GM19438 (cell line): ENCODE measurements around the gene PSME3.
"Not testable (repeated sequence)": the region's sequence is repeated elsewhere in the genome, so short reads cannot be mapped to it uniquely, and the experiment has no call there.

Experiments
- ATAC-seq: cut with Tn5 transposase; IDR thresholded peaks from one replicate; pipeline ENCODE4 v1.9.1; 2021; ENCODE audit warnings: low read depth; ENCODE audit not compliant: unreplicated experiment

The PSME3 gene

GRCh38 chr17:42872251-42872965 lies 39.2 kb downstream of the PSME3 start:
- no peak for ATAC-seq

DNA sequence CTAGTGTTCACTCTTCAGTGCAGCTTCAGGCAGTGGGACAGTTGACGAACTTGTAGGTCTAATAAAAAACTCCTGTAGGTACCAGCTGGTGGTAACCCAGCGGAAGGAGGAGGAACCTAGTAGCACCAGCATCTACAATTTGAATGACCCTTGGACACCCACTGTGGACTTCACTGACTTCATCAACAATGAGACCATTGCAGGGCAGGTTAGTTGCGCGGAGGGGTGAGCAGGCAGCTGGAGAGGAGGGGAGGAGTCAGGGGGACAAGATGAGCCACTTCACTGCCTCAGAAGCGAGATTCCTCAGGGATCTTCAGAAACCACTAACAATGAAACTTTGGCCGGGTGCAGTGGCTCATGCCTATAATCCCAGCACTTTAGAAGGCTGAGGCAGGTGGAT lies 40.1 kb downstream of the PSME3 start:
- no peak for ATAC-seq

- ATAC-seq = not testable (repeated sequence)
Observed at GRCh38 chr17:42873932-42874695, 40.9 kb downstream of the PSME3 start.

GRCh38 chr17:42877037-42877436 lies 43.8 kb downstream of the PSME3 start:
- no peak for ATAC-seq

GRCh38 chr17:42878123-42878880 lies 45.1 kb downstream of the PSME3 start:
- ATAC-seq = no peak

- no peak for ATAC-seq
Observed at GRCh38 chr17:42878924-42879595, 45.9 kb downstream of the PSME3 start.

DNA sequence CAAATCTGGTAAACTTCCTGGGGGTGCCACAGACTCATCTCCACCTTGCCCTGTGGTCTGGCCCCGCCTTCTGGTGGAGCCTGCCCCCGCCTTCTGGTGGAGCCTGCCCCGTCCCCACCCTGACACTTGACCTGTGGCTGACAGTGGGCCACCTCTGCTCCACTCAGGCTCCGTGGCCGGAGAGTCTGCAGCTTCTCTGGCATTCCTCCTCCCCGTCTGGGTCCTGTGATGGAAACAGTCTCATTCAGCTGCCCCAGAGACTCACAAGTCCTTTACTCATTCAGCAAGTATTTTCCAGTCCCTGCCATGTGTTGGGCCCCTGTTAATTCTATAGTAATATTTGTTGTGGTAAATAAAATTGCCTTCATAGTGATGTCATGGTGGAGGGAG lies 46.4 kb downstream of the PSME3 start:
- no peak for ATAC-seq

DNA sequence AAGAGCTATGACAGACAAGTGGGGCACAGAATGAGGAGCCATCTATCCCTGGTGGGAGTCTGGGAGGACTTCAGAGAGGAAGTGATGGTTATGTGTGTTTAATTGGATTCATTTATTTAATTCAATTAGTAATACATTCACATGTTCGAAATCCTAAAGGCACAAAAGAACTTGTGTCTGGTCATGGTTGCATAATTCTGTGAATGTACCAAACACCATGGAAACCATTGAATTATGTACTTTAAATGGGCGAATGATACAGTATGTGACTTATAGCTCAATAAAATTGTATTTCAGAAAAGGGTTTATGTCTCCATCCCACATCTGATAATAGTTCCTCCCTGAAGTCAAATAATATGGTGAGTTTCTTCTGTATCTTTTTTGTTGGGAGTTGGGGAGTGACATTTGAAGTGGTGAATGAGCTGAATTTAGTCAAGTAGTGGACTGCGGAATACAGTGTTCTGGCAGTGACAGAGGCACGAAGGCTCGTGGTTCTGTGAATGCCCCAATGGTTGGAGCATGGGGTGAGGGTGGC lies 47.6 kb downstream of the PSME3 start:
- ATAC-seq = no peak

- not testable (repeated sequence) for ATAC-seq
Observed at GRCh38 chr17:42881706-42882105, 48.5 kb downstream of the PSME3 start.

DNA sequence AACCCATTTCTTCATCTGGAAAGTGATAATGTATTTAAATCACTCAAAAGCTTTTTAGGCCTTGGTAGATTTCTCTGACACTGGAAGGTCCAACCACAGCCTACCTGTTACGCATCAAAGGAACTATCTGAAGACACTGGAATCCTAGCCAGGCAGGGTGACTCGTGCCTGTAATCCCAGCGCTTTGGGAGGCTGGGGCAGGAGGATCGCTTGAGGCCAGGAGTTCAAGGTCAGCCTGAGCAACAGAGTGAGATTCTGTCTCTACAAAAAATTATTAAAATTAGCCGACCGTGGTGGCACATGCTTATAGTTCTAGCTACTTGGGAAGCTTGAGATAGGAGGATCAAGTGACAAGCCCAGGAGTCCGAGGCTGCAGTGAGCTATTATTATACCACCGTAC lies 49.0 kb downstream of the PSME3 start:
- ATAC-seq = no peak

- no peak for ATAC-seq
Observed at GRCh38 chr17:42883802-42884558, 50.8 kb downstream of the PSME3 start.

GRCh38 chr17:42885806-42886205 lies 52.6 kb downstream of the PSME3 start:
- ATAC-seq = not testable (repeated sequence)

GRCh38 chr17:42886283-42887176 lies 53.3 kb downstream of the PSME3 start:
- ATAC-seq = no peak

GRCh38 chr17:42889809-42890208 lies 56.6 kb downstream of the PSME3 start:
- ATAC-seq = no peak

GRCh38 chr17:42891539-42892152 lies 58.4 kb downstream of the PSME3 start:
- no peak for ATAC-seq

GRCh38 chr17:42893359-42893758 lies 60.2 kb downstream of the PSME3 start:
- no peak for ATAC-seq
